IMR-90 (cell line): Measurements from ENCODE around the gene FKBP14. TPM values are rescaled to one million over a fixed set of nuclear protein-coding genes. Genes with fewer than 3 reads are reported as not detected.

Source experiments
- ATAC-seq: fragments of 200-7000 bp; cut with Tn5 transposase; 2 replicates; pipeline ENCODE4 v1.9.1; 2020; ENCODE audit warnings: low read depth, mild to moderate bottlenecking, moderate library complexity
- BruUV-seq: library from RNA; stranded (reverse); fragments of 400-500 nt; replicated peaks from 2 replicates; lab custom pipeline; 2021; lab: Mats Ljungman, UMichigan
- CTCF ChIA-PET: fragments of 300-600 bp; formaldehyde crosslinking; extraction: SDS; loops from one replicate; lab custom pipeline; 2021; ENCODE audit warnings: antibody characterized with exemption; lab: Yijun Ruan, JAX
- POLR2A ChIA-PET: fragments of 300-600 bp; sonication (Branson Sonifier 250); formaldehyde crosslinking; loops from one replicate; lab custom pipeline; 2022; ENCODE audit warnings: antibody characterized with exemption; ENCODE audit not compliant: unreplicated experiment; lab: Charles Lee
- DNase-seq: peaks from one replicate; pipeline ENCODE4 v3.0.0; 2013
- H2AFZ ChIP-seq: replicated peaks from 2 replicates; pipeline ENCODE3; 2013; ENCODE audit warnings: low read length, mild to moderate bottlenecking; ENCODE audit not compliant: poor library complexity
- H2AK5ac ChIP-seq: 2 replicates; pipeline ENCODE4 v1.6.1; 2013; ENCODE audit warnings: low read depth, low read length, inconsistent platforms
- H2AK9ac ChIP-seq: replicated peaks from 2 replicates; pipeline ENCODE3; 2013; ENCODE audit warnings: mild to moderate bottlenecking, low read depth, low read length, moderate library complexity; ENCODE audit not compliant: poor library complexity
- H2BK120ac ChIP-seq: 2 replicates; pipeline ENCODE4 v1.6.1; 2013; ENCODE audit warnings: low read depth, low read length, inconsistent platforms
- H2BK15ac ChIP-seq: 3 replicates; pipeline ENCODE4 v1.6.1; 2013; ENCODE audit warnings: low read depth, low read length, inconsistent platforms
- H2BK20ac ChIP-seq: 2 replicates; pipeline ENCODE4 v1.6.1; 2013; ENCODE audit warnings: low read depth, mild to moderate bottlenecking, inconsistent platforms, low read length, moderate library complexity
- H2BK5ac ChIP-seq: 2 replicates; pipeline ENCODE4 v1.6.1; 2013; ENCODE audit warnings: mild to moderate bottlenecking, low read depth, low read length, inconsistent platforms; ENCODE audit not compliant: poor library complexity, severe bottlenecking
- H3K14ac ChIP-seq: replicated peaks from 2 replicates; pipeline ENCODE4 v1.6.1; 2013; ENCODE audit warnings: low read depth, low read length, inconsistent platforms
- H3K18ac ChIP-seq: 2 replicates; pipeline ENCODE4 v1.6.1; 2013; ENCODE audit warnings: low read depth, low read length, control low read depth
- H3K23ac ChIP-seq: 2 replicates; pipeline ENCODE4 v1.6.1; 2013; ENCODE audit warnings: low read depth, low read length, inconsistent platforms
- H3K27ac ChIP-seq: 2 replicates; pipeline ENCODE4 v1.5.1; 2013; ENCODE audit warnings: mild to moderate bottlenecking, control low read depth, low read length; ENCODE audit not compliant: insufficient read depth
- H3K27me3 ChIP-seq: 2 replicates; pipeline ENCODE4 v1.6.1; 2013; ENCODE audit warnings: low read length; ENCODE audit not compliant: control insufficient read depth, insufficient read depth
- H3K36me3 ChIP-seq: 2 replicates; pipeline ENCODE4 v1.6.1; 2013; ENCODE audit warnings: low read length, mixed read lengths; ENCODE audit not compliant: control insufficient read depth, insufficient read depth
- H3K4ac ChIP-seq: 2 replicates; pipeline ENCODE4 v1.6.1; 2013; ENCODE audit warnings: low read depth, low read length, inconsistent platforms
- H3K4me1 ChIP-seq: 2 replicates; pipeline ENCODE4 v1.6.1; 2013; ENCODE audit warnings: low read length, mixed read lengths; ENCODE audit not compliant: control insufficient read depth, insufficient read depth
- H3K4me2 ChIP-seq: 2 replicates; pipeline ENCODE4 v1.6.1; 2013; ENCODE audit warnings: low read depth, mild to moderate bottlenecking, control low read depth, low read length, moderate library complexity
- H3K4me3 ChIP-seq: 2 replicates; pipeline ENCODE4 v1.5.1; 2013; ENCODE audit warnings: low read depth, mild to moderate bottlenecking, control low read depth, low read length, moderate library complexity; ENCODE audit not compliant: insufficient read depth
- H3K56ac ChIP-seq: 2 replicates; pipeline ENCODE4 v1.6.1; 2013; ENCODE audit warnings: low read length, inconsistent platforms; ENCODE audit not compliant: insufficient read depth; ENCODE audit errors: extremely low read depth
- H3K79me1 ChIP-seq, 2 experiments: 2 replicates each; pipeline ENCODE4 v1.6.1; 2013; ENCODE audit warnings: low read length in 2 of 2, inconsistent platforms in 1 of 2, low read depth in 1 of 2
- H3K9ac ChIP-seq: 2 replicates; pipeline ENCODE4 v1.6.1; 2013; ENCODE audit warnings: low read depth, low read length, control low read depth
- H3K9me1 ChIP-seq: 2 replicates; pipeline ENCODE4 v1.6.1; 2013; ENCODE audit warnings: low read length, inconsistent platforms; ENCODE audit not compliant: insufficient read depth
- H3K9me3 ChIP-seq: 2 replicates; pipeline ENCODE4 v1.6.1; 2013; ENCODE audit warnings: low read length; ENCODE audit not compliant: control insufficient read depth, insufficient read depth
- H4K20me1 ChIP-seq: 2 replicates; pipeline ENCODE4 v1.6.1; 2013; ENCODE audit warnings: low read length, inconsistent platforms; ENCODE audit not compliant: insufficient read depth
- H4K5ac ChIP-seq: 2 replicates; pipeline ENCODE4 v1.6.1; 2013; ENCODE audit warnings: mild to moderate bottlenecking, low read depth, low read length, control low read depth
- H4K8ac ChIP-seq, 2 experiments: 2 replicates each; pipeline ENCODE4 v1.6.1; 2013; ENCODE audit warnings: low read depth in 2 of 2, low read length in 2 of 2, control low read depth in 1 of 2, inconsistent platforms in 1 of 2
- H4K91ac ChIP-seq: 2 replicates; pipeline ENCODE4 v1.6.1; 2013; ENCODE audit warnings: low read depth, low read length, inconsistent platforms; ENCODE audit not compliant: insufficient read depth
- CHD1 ChIP-seq: IDR thresholded peaks from 2 replicates; pipeline ENCODE4 v1.6.1; 2012; ENCODE audit warnings: low read depth, low read length, improper control_type of control experiment
- RAD21 ChIP-seq: IDR thresholded peaks from 2 replicates; pipeline ENCODE4 v1.6.1; 2012; ENCODE audit warnings: low read length, improper control_type of control experiment
- RFX5 ChIP-seq: IDR thresholded peaks from 2 replicates; pipeline ENCODE4 v1.8.0; 2012; ENCODE audit warnings: low read depth, mild to moderate bottlenecking, low read length, moderate library complexity
- SMC3 ChIP-seq: fragments of 150-350 bp; IDR thresholded peaks from 2 replicates; pipeline ENCODE4 v1.6.1; 2016; ENCODE audit warnings: low read depth, mild to moderate bottlenecking, antibody characterized with exemption, low read length, moderate library complexity
- WGBS, 2 experiments: methylation state at CpG; one replicate each; pipeline versions ENCODE4 v1.1.5 to v1.1.7; 2013; ENCODE audit warnings: missing lambda C conversion rate in 2 of 2; ENCODE audit not compliant: insufficient read length in 1 of 2; ENCODE audit errors: extremely low coverage in 2 of 2; 5-methylcytosine and 5-hydroxymethylcytosine counted together
- dilution Hi-C: fragments of 300-500 bp; cut with HindIII; formaldehyde crosslinking; loops from one replicate; pipeline ENCODE4 v1.14.3; 2018; ENCODE audit warnings: low sequenced_read_pairs; ENCODE audit not compliant: unreplicated experiment
- in situ Hi-C: fragments of 300-500 bp; cut with MboI; formaldehyde crosslinking; loops from 3 replicates; pipeline ENCODE4 v1.14.3; 2019; ENCODE audit warnings: low sequenced_read_pairs, inconsistent platforms, mixed read lengths
- intact Hi-C: fragments of 100-400 bp; cut with micrococcal nuclease; formaldehyde crosslinking; loops from 2 replicates; pipeline ENCODE4 v1.10.0; 2022
- polyA plus RNA-seq, 3 experiments: library from polyadenylated mRNA; depleted of rRNA; stranded (reverse); fragments of >200 nt; gene quantifications; 2 replicates each; pipeline ENCODE4 v1.2.3, GENCODE V29; 2012; ENCODE audit warnings: low replicate concordance in 1 of 3
- total RNA-seq: library from RNA; depleted of rRNA; stranded (reverse); fragments of >200 nt; gene quantifications from 2 replicates; pipeline ENCODE4 v1.2.3, GENCODE V29; 2012
- TF ChIP-seq, protein P1 (sequence below): fragments of 150-350 bp; IDR thresholded peaks from 2 replicates; pipeline ENCODE4 v1.6.1; 2016; ENCODE audit warnings: low read depth, mild to moderate bottlenecking, low read length, moderate library complexity, borderline replicate concordance
- TF ChIP-seq, protein P2 (sequence below): conservative IDR thresholded peaks from 2 replicates; pipeline ENCODE4 v1.5.1; 2012; ENCODE audit warnings: mild to moderate bottlenecking, low read depth, low read length, improper control_type of control experiment

FKBP14 gene
- total and polyA plus RNA-seq, 2 of the 4 experiments (the other 2 are of a cell fraction) = 26.3 to 27.1 TPM

DNA sequence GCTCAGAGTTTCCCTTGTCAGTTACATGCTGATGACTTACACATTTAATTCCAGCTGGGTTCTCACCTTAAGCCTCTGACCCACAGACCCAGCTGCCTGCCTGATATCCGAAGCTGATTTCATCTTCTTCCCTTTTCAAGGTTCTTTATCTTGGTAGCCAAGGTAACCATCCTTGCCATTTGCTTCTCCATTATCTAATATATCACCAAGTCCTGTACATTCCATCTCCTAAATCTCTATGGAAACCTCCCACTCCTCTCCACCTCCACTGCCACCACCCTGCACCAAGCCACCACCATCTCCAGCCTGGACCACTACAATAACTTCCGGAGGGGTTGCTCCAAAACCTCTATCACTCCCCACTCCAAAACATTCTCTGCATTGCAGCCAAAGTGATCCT, 56.8 kb downstream of the FKBP14 start:
- TF ChIP-seq RFX5 (no peak), SMC3 (no peak), CHD1 (no peak), RAD21 (no peak)
- TF ChIP-seq, protein P1, sequence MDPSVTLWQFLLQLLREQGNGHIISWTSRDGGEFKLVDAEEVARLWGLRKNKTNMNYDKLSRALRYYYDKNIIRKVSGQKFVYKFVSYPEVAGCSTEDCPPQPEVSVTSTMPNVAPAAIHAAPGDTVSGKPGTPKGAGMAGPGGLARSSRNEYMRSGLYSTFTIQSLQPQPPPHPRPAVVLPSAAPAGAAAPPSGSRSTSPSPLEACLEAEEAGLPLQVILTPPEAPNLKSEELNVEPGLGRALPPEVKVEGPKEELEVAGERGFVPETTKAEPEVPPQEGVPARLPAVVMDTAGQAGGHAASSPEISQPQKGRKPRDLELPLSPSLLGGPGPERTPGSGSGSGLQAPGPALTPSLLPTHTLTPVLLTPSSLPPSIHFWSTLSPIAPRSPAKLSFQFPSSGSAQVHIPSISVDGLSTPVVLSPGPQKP = no peak
- TF ChIP-seq, protein P2, sequence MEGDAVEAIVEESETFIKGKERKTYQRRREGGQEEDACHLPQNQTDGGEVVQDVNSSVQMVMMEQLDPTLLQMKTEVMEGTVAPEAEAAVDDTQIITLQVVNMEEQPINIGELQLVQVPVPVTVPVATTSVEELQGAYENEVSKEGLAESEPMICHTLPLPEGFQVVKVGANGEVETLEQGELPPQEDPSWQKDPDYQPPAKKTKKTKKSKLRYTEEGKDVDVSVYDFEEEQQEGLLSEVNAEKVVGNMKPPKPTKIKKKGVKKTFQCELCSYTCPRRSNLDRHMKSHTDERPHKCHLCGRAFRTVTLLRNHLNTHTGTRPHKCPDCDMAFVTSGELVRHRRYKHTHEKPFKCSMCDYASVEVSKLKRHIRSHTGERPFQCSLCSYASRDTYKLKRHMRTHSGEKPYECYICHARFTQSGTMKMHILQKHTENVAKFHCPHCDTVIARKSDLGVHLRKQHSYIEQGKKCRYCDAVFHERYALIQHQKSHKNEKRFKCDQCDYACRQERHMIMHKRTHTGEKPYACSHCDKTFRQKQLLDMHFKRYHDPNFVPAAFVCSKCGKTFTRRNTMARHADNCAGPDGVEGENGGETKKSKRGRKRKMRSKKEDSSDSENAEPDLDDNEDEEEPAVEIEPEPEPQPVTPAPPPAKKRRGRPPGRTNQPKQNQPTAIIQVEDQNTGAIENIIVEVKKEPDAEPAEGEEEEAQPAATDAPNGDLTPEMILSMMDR = no peak
- no TSS peak for BruUV-seq
- CTCF ChIA-PET = no interaction called here

More for the DNA sequence above, 56.8 kb downstream of the FKBP14 start:
- Histone ChIP-seq H3K23ac (peak overlapping the region; percentile 44; the same call in 1 of the 2 replicates), H3K4me3 (no peak overlapping the region), H3K27me3 (no peaks in the 10 kb centered on the region), H2BK20ac (no peak overlapping the region), H4K91ac (no peak overlapping the region), H3K18ac (no peak overlapping the region), H3K4me1 (peaks cover 4% of the 10 kb centered on the region; the same call in 1 of the 2 replicates), H3K36me3 (peaks cover 17% of the 10 kb centered on the region), H3K9ac (no peak overlapping the region), H3K79me1 (peaks cover 36 to 78% of the 10 kb centered on the region in 2 experiments), H4K20me1 (peaks cover 59% of the 10 kb centered on the region), H2BK15ac (no peak overlapping the region), H3K4me2 (no peak overlapping the region), H2AFZ (no peak overlapping the region), H3K56ac (no peak overlapping the region), H3K9me1 (peaks cover 14% of the 10 kb centered on the region), H2BK5ac (no peak overlapping the region), H3K14ac (no peak overlapping the region), H2BK120ac (no peak overlapping the region), H4K8ac (no peak overlapping the region), H2AK9ac (no peak overlapping the region), H4K5ac (no peak overlapping the region), H3K9me3 (no peaks in the 10 kb centered on the region), H3K4ac (no peak overlapping the region), H3K27ac (no peak overlapping the region), H2AK5ac (no peak overlapping the region)
- no peak for ATAC-seq
- intact Hi-C loops = no loop called here
- dilution Hi-C loops = no loop called here
- 57% methylated on average over 1 of the region's 2 CpGs; no CpG with 5 or more reads in 1 of the 2 experiments for WGBS, 2 experiments
- no peak for DNase-seq
- in situ Hi-C loops = no loop called here
- POLR2A ChIA-PET = no interaction called here
